Panc1 (cell line): ENCODE results near the gene PTPRO.

Source experiments
- CTCF ChIP-seq: fragments of 450-650 bp; IDR thresholded peaks from 2 replicates; pipeline ENCODE4 v1.5.1; 2017; ENCODE audit warnings: mild to moderate bottlenecking
- POLR2AphosphoS5 ChIP-seq: IDR thresholded peaks from 2 replicates; pipeline ENCODE4 v1.6.1; 2012; ENCODE audit warnings: mild to moderate bottlenecking, low read depth, low read length, moderate library complexity
- REST ChIP-seq, 2 experiments: IDR thresholded peaks; 2 replicates each; pipeline ENCODE4 v1.6.1; 2011 to 2012; ENCODE audit warnings: low read depth in 2 of 2, control low read depth in 1 of 2, low read length in 1 of 2, mild to moderate bottlenecking in 1 of 2, moderate library complexity in 1 of 2; ENCODE audit not compliant: insufficient read depth in 1 of 2
- SIN3A ChIP-seq: IDR thresholded peaks from 2 replicates; pipeline ENCODE4 v1.6.1; 2012; ENCODE audit warnings: low read depth, mild to moderate bottlenecking, low read length, moderate library complexity, borderline replicate concordance; ENCODE audit not compliant: insufficient read depth
- TCF7L2 ChIP-seq: IDR thresholded peaks from 2 replicates; pipeline ENCODE4 v1.6.1; 2011; ENCODE audit warnings: mild to moderate bottlenecking, low read depth, low read length, inconsistent platforms

GRCh38 chr12:15307079-15307478 lies 15.2 kb upstream of the PTPRO start:
- no peak for TF ChIP-seq CTCF
- TF ChIP-seq REST (IDR thresholded peaks at IDR 0.05; ENCODE audit: insufficient read depth in 1 of 2, low read depth in 2 of 2, low read length in 1 of 2) = no peak
- no peak for TF ChIP-seq TCF7L2
- no peak for TF ChIP-seq POLR2AphosphoS5
- TF ChIP-seq SIN3A = no peak
